ENCODE results near the gene ZBTB24. TPM values are rescaled to one million over a fixed set of nuclear protein-coding genes. Genes with fewer than 3 reads are reported as not detected.
A peak's percentile ranks its signal among the peaks of the same experiment; 100 is the strongest.

ZBTB24 gene
- polyA plus RNA-seq, 3 donors: 3.1 to 4.7 (median 3.4) TPM

DNA sequence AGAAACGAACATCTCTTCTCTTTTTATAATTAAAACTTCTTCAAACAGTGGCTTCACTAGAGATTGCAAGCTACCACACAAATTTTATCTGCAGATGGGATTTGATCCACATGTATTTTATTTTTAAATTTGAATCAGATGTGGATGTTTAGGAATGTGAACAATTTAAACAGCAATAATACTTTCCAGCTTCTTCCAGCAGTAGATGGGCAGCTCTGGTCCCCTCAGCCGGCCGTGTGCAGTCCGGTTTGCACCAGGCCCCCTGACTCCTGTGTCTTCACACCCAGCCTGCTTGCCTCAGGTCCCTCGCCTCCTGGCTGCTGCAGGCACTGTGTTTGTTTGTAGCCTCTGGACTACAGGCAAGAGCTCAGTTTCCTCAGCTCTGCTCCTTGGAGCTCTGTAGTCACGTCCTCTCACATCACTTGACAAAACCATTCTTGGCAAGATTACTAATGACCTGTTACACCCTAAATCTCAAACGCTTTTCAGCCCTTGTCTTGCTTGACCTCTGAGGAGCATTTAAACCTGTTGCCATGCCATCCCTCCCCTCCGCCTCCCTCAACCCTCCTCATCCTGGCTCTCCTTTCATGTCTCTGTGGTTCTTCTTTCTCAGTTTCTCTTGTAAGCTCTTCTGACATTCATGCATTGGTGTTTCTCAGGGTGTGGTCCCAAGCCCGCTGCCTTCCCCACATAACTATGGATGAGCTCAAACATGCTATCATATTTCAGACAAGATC, 13.2 kb upstream of the ZBTB24 start:
- peaks cover 2% of the 10 kb centered on the region in 3 donors for H3K27me3 Mint-ChIP-seq (ENCODE audit: low read depth in 3 of 3)
- Histone ChIP-seq H3K9me3 (replicated peaks in 1 of 2; ENCODE audit: control insufficient read depth in 1 of 2, insufficient read depth in 1 of 2, low read length in 2 of 2) (no peaks in the 10 kb centered on the region), H3K27me3 (ENCODE audit: control insufficient read depth in 2 of 2, insufficient read depth in 2 of 2, low read length in 2 of 2) (no peaks in the 10 kb centered on the region), H3K79me2 (ENCODE audit: insufficient read depth, low read length) (no peaks in the 10 kb centered on the region), H2AFZ (ENCODE audit: insufficient read depth, low read depth, low read length, poor library complexity, severe bottlenecking) (no peak overlapping the region), H3K4me1 (ENCODE audit: control insufficient read depth in 1 of 2, insufficient read depth in 2 of 2, low read length in 2 of 2) (peaks cover 3 to 5% of the 10 kb centered on the region in 2 donors), H3K27ac (ENCODE audit: low read depth in 1 of 2, low read length in 2 of 2) (no peak overlapping the region), H3K9ac (ENCODE audit: insufficient read depth, low read length, poor library complexity, severe bottlenecking) (no peak overlapping the region), H3K36me3 (replicated peaks in 1 of 2; ENCODE audit: control insufficient read depth in 1 of 2, insufficient read depth in 2 of 2, low read length in 2 of 2) (no peaks in the 10 kb centered on the region), H4K20me1 (ENCODE audit: insufficient read depth, low read length) (no peaks in the 10 kb centered on the region), H3K4me2 (replicated peaks; ENCODE audit: extremely low read depth, low read length, poor library complexity, severe bottlenecking) (no peak overlapping the region), H3K4me3 (replicated peaks in 1 of 3; ENCODE audit: low read depth in 2 of 3, low read length in 3 of 3) (no peak overlapping the region)
- no peak for DNase-seq
- TF ChIP-seq CTCF (IDR thresholded peaks at IDR 0.05): no peak
- intact Hi-C loops (cut with micrococcal nuclease): no loop called here
- H3K9me3 Mint-ChIP-seq: peaks cover 0 to 2% (median 0%) of the 10 kb centered on the region in 7 donors
- 90% methylated on average over 8 of the region's 9 CpGs for WGBS (ENCODE audit: insufficient coverage)
- no peak overlapping the region for H3K4me3 Mint-ChIP-seq
- no peak overlapping the region for H3K27ac Mint-ChIP-seq
- peaks cover 4% of the 10 kb centered on the region for H3K4me1 Mint-ChIP-seq
- H3K36me3 Mint-ChIP-seq: no peaks in the 10 kb centered on the region

GRCh38 chr6:109493865-109494264, 10.8 kb upstream of the ZBTB24 start:
- peaks cover 3 to 5% of the 10 kb centered on the region in 2 donors for H3K4me1 ChIP-seq (ENCODE audit: control insufficient read depth in 1 of 2, insufficient read depth in 2 of 2, low read length in 2 of 2)
- intact Hi-C loops (cut with micrococcal nuclease): no loop called here
- H3K4me3 ChIP-seq (replicated peaks in 1 of 3; ENCODE audit: low read depth in 2 of 3, low read length in 3 of 3): no peak overlapping the region
- H3K4me1 Mint-ChIP-seq: peaks cover 4% of the 10 kb centered on the region
- no peak overlapping the region for H2AFZ ChIP-seq (ENCODE audit: insufficient read depth, low read depth, low read length, poor library complexity, severe bottlenecking)
- no peak overlapping the region for H3K9ac ChIP-seq (ENCODE audit: insufficient read depth, low read length, poor library complexity, severe bottlenecking)
- no peaks in the 10 kb centered on the region for H3K27me3 ChIP-seq (ENCODE audit: control insufficient read depth in 2 of 2, insufficient read depth in 2 of 2, low read length in 2 of 2)
- no peak for TF ChIP-seq CTCF (IDR thresholded peaks at IDR 0.05)
- H3K79me2 ChIP-seq (ENCODE audit: insufficient read depth, low read length): no peaks in the 10 kb centered on the region
- H3K4me2 ChIP-seq (replicated peaks; ENCODE audit: extremely low read depth, low read length, poor library complexity, severe bottlenecking): no peak overlapping the region
- H3K9me3 ChIP-seq (replicated peaks in 1 of 2; ENCODE audit: control insufficient read depth in 1 of 2, insufficient read depth in 1 of 2, low read length in 2 of 2): no peaks in the 10 kb centered on the region
- no peak overlapping the region for H3K4me3 Mint-ChIP-seq
- H3K36me3 Mint-ChIP-seq: no peaks in the 10 kb centered on the region
- no peaks in the 10 kb centered on the region for H3K36me3 ChIP-seq (replicated peaks in 1 of 2; ENCODE audit: control insufficient read depth in 1 of 2, insufficient read depth in 2 of 2, low read length in 2 of 2)
- peaks cover 2 to 6% (median 2%) of the 10 kb centered on the region in 3 donors for H3K27me3 Mint-ChIP-seq (ENCODE audit: low read depth in 3 of 3)
- no peak overlapping the region for H3K27ac Mint-ChIP-seq
- no peaks in the 10 kb centered on the region for H3K9me3 Mint-ChIP-seq
- DNase-seq: peak; percentile 31 to 61 (median 33)
- H3K27ac ChIP-seq (ENCODE audit: low read depth in 1 of 2, low read length in 2 of 2): no peak overlapping the region
- H4K20me1 ChIP-seq (ENCODE audit: insufficient read depth, low read length): no peaks in the 10 kb centered on the region
- WGBS (ENCODE audit: insufficient coverage): no CpG with 5 or more reads among the region's 1 CpG
